ENCODE data around the gene SLC5A4.

DNA sequence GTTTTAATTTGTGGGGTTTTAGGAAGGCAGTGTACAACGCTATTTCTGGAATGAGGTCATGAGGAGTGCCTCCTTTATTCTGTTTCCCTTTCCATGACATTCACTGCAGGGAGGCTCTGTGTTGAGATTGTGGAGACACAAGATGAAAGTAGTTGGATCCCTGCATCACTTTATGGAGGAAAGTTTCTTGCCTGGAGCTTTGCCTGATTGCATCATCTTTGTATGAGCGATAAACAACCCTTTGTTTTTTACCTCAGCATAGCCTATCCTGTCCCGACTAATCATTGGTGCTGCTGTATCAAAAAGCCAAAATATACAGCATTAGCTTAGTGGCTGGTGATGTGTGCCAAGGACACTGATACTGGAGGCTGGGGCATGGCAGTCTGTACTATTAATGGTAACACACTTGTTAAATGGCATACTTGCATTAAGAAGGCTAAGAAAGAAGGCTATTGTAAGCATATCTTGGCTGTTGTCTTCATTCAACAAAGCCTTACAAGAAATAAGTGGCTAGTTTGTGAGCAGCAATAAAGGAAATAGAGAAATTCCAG, 31.2 kb upstream of the SLC5A4 start:
- TF ChIP-seq SUZ12 (IDR thresholded peaks at IDR 0.05), result no peak
- TF ChIP-seq BHLHE40 (IDR thresholded peaks at IDR 0.05; ENCODE audit: borderline replicate concordance), result no peak
